HEK293 (cell line): ENCODE results near the gene NOS1AP.

Source experiments
- GFI1B ChIP-seq: fragments of 450-650 bp; formaldehyde crosslinking; IDR thresholded peaks from 2 replicates; pipeline ENCODE4 v1.5.1; 2016; ENCODE audit warnings: missing biosample characterization, missing genetic modification characterization
- GLI2 ChIP-seq: fragments of 450-650 bp; formaldehyde crosslinking; IDR thresholded peaks from 2 replicates; pipeline ENCODE4; 2017; ENCODE audit warnings: missing biosample characterization, missing genetic modification characterization, low read depth, borderline replicate concordance
- KLF10 ChIP-seq: fragments of 450-650 bp; IDR thresholded peaks from 2 replicates; pipeline ENCODE4 v1.5.1; 2018; ENCODE audit warnings: missing biosample characterization, mild to moderate bottlenecking, missing genetic modification characterization
- MYNN ChIP-seq: fragments of 450-650 bp; formaldehyde crosslinking; IDR thresholded peaks from 2 replicates; pipeline ENCODE4 v1.5.1; 2016; ENCODE audit warnings: missing biosample characterization, missing genetic modification characterization, borderline replicate concordance
- MZF1 ChIP-seq: fragments of 450-650 bp; formaldehyde crosslinking; IDR thresholded peaks from 2 replicates; pipeline ENCODE4 v1.5.1; 2017; ENCODE audit warnings: missing biosample characterization, missing genetic modification characterization, borderline replicate concordance
- PRDM1 ChIP-seq: fragments of 450-650 bp; formaldehyde crosslinking; IDR thresholded peaks from 2 replicates; pipeline ENCODE4; 2016; ENCODE audit warnings: missing biosample characterization, missing genetic modification characterization
- SCRT2 ChIP-seq: fragments of 450-650 bp; formaldehyde crosslinking; IDR thresholded peaks from 2 replicates; pipeline ENCODE4 v1.5.1; 2016; ENCODE audit warnings: missing biosample characterization, missing genetic modification characterization
- SP7 ChIP-seq: fragments of 450-650 bp; formaldehyde crosslinking; IDR thresholded peaks from 2 replicates; pipeline ENCODE4 v1.5.1; 2016; ENCODE audit warnings: missing biosample characterization, missing genetic modification characterization
- TCF7L2 ChIP-seq: IDR thresholded peaks from 2 replicates; pipeline ENCODE4 v1.6.1; 2011; ENCODE audit warnings: low read depth, mild to moderate bottlenecking, inconsistent platforms, low read length, moderate library complexity, borderline replicate concordance
- YY2 ChIP-seq: fragments of 450-650 bp; formaldehyde crosslinking; IDR thresholded peaks from 2 replicates; pipeline ENCODE4 v1.5.1; 2016; ENCODE audit warnings: missing biosample characterization, missing genetic modification characterization
- ZFHX2 ChIP-seq: fragments of 450-650 bp; formaldehyde crosslinking; conservative IDR thresholded peaks from 2 replicates; pipeline ENCODE4 v1.5.1; 2016; ENCODE audit warnings: missing biosample characterization, missing genetic modification characterization
- ZNF10 ChIP-seq: fragments of 450-650 bp; formaldehyde crosslinking; IDR thresholded peaks from 2 replicates; pipeline ENCODE4 v1.5.1; 2017; ENCODE audit warnings: missing biosample characterization, missing genetic modification characterization
- ZNF175 ChIP-seq: fragments of 450-650 bp; formaldehyde crosslinking; IDR thresholded peaks from 2 replicates; pipeline ENCODE4 v1.5.1; 2016; ENCODE audit warnings: missing biosample characterization, missing genetic modification characterization
- ZNF214 ChIP-seq: fragments of 450-650 bp; formaldehyde crosslinking; IDR thresholded peaks from 2 replicates; pipeline ENCODE4 v1.5.1; 2017; ENCODE audit warnings: missing biosample characterization, mild to moderate bottlenecking, missing genetic modification characterization, borderline replicate concordance
- ZNF23 ChIP-seq: fragments of 450-650 bp; formaldehyde crosslinking; IDR thresholded peaks from 2 replicates; pipeline ENCODE4 v1.5.1; 2016; ENCODE audit warnings: missing biosample characterization, missing genetic modification characterization, borderline replicate concordance
- ZNF248 ChIP-seq: fragments of 450-650 bp; formaldehyde crosslinking; IDR thresholded peaks from 2 replicates; pipeline ENCODE4 v1.5.1; 2017; ENCODE audit warnings: missing biosample characterization, missing genetic modification characterization
- ZNF274 ChIP-seq, 2 experiments: fragments of 200-500 bp in 1 of 2; fragments of 450-650 bp in 1 of 2; sonication (Bioruptor generic) in 1 of 2; formaldehyde crosslinking in 1 of 2; IDR thresholded peaks; 2 replicates each; pipeline versions ENCODE4 v1.5.1 to v1.6.1; 2014 to 2016; ENCODE audit warnings: borderline replicate concordance in 1 of 2, inconsistent platforms in 1 of 2, low read length in 1 of 2, missing biosample characterization in 1 of 2, missing genetic modification characterization in 1 of 2
- ZNF37A ChIP-seq: fragments of 450-650 bp; IDR thresholded peaks from 2 replicates; pipeline ENCODE4 v1.5.1; 2018; ENCODE audit warnings: missing biosample characterization, missing genetic modification characterization
- ZNF404 ChIP-seq: fragments of 450-650 bp; formaldehyde crosslinking; IDR thresholded peaks from 2 replicates; pipeline ENCODE4 v1.5.1; 2017; ENCODE audit warnings: missing biosample characterization, missing genetic modification characterization
- ZNF423 ChIP-seq: fragments of 450-650 bp; formaldehyde crosslinking; IDR thresholded peaks from 2 replicates; pipeline ENCODE4 v1.5.1; 2016; ENCODE audit warnings: missing biosample characterization, missing genetic modification characterization
- ZNF426 ChIP-seq: fragments of 450-650 bp; formaldehyde crosslinking; IDR thresholded peaks from 2 replicates; pipeline ENCODE4 v1.5.1; 2017; ENCODE audit warnings: missing biosample characterization, missing genetic modification characterization, mild to moderate bottlenecking, inconsistent platforms, moderate library complexity
- ZNF48 ChIP-seq: fragments of 450-650 bp; formaldehyde crosslinking; IDR thresholded peaks from 2 replicates; pipeline ENCODE4 v1.5.1; 2016; ENCODE audit warnings: missing biosample characterization, missing genetic modification characterization
- ZNF501 ChIP-seq: fragments of 450-650 bp; formaldehyde crosslinking; IDR thresholded peaks from 2 replicates; pipeline ENCODE4 v1.5.1; 2016; ENCODE audit warnings: missing biosample characterization, missing genetic modification characterization
- ZNF510 ChIP-seq: fragments of 450-650 bp; formaldehyde crosslinking; IDR thresholded peaks from 2 replicates; pipeline ENCODE4 v1.5.1; 2018; ENCODE audit warnings: mild to moderate bottlenecking, missing genetic modification characterization, missing biosample characterization; ENCODE audit not compliant: insufficient replicate concordance
- ZNF521 ChIP-seq: fragments of 450-650 bp; formaldehyde crosslinking; IDR thresholded peaks from 2 replicates; pipeline ENCODE4 v1.5.1; 2017; ENCODE audit warnings: missing biosample characterization, mild to moderate bottlenecking, missing genetic modification characterization
- ZNF544 ChIP-seq: fragments of 450-650 bp; formaldehyde crosslinking; IDR thresholded peaks from 2 replicates; pipeline ENCODE4 v1.5.0; 2017; ENCODE audit warnings: missing biosample characterization, missing genetic modification characterization
- ZNF560 ChIP-seq: fragments of 450-650 bp; formaldehyde crosslinking; IDR thresholded peaks from 2 replicates; pipeline ENCODE4 v1.5.1; 2017; ENCODE audit warnings: missing biosample characterization, missing genetic modification characterization, borderline replicate concordance
- ZNF585B ChIP-seq: fragments of 450-650 bp; formaldehyde crosslinking; IDR thresholded peaks from 2 replicates; pipeline ENCODE4 v1.5.1; 2016; ENCODE audit warnings: missing biosample characterization, missing genetic modification characterization
- ZNF621 ChIP-seq: fragments of 450-650 bp; formaldehyde crosslinking; IDR thresholded peaks from 2 replicates; pipeline ENCODE4 v1.5.1; 2017; ENCODE audit warnings: missing biosample characterization, missing genetic modification characterization
- ZNF629 ChIP-seq: fragments of 450-650 bp; formaldehyde crosslinking; IDR thresholded peaks from 2 replicates; pipeline ENCODE4 v1.5.1; 2017; ENCODE audit warnings: missing biosample characterization, missing genetic modification characterization
- ZNF658 ChIP-seq: fragments of 450-650 bp; formaldehyde crosslinking; IDR thresholded peaks from 2 replicates; pipeline ENCODE4; 2016; ENCODE audit warnings: missing biosample characterization, missing genetic modification characterization
- ZNF785 ChIP-seq: fragments of 450-650 bp; formaldehyde crosslinking; IDR thresholded peaks from 2 replicates; pipeline ENCODE4 v1.5.1; 2016; ENCODE audit warnings: missing biosample characterization, missing genetic modification characterization
- ZNF791 ChIP-seq: fragments of 450-650 bp; formaldehyde crosslinking; IDR thresholded peaks from 2 replicates; pipeline ENCODE4 v1.5.1; 2016; ENCODE audit warnings: missing biosample characterization, missing genetic modification characterization
- TF ChIP-seq, protein P1 (sequence below): fragments of 450-650 bp; formaldehyde crosslinking; IDR thresholded peaks from 2 replicates; pipeline ENCODE4 v1.5.0; 2017; ENCODE audit warnings: missing biosample characterization, missing genetic modification characterization, borderline replicate concordance
- TF ChIP-seq, protein P2 (sequence below): fragments of 450-650 bp; formaldehyde crosslinking; IDR thresholded peaks from 2 replicates; pipeline ENCODE4 v1.5.1; 2017; ENCODE audit warnings: missing biosample characterization, mild to moderate bottlenecking, missing genetic modification characterization, moderate library complexity
- TF ChIP-seq, protein P3 (sequence below): fragments of 450-650 bp; formaldehyde crosslinking; IDR thresholded peaks from 2 replicates; pipeline ENCODE4 v1.5.1; 2016; ENCODE audit warnings: missing biosample characterization, missing genetic modification characterization, borderline replicate concordance
- TF ChIP-seq, protein P4 (sequence below): IDR thresholded peaks from 2 replicates; pipeline ENCODE4 v1.6.1; 2011; ENCODE audit warnings: mild to moderate bottlenecking, low read depth, low read length, borderline replicate concordance

The NOS1AP gene

DNA sequence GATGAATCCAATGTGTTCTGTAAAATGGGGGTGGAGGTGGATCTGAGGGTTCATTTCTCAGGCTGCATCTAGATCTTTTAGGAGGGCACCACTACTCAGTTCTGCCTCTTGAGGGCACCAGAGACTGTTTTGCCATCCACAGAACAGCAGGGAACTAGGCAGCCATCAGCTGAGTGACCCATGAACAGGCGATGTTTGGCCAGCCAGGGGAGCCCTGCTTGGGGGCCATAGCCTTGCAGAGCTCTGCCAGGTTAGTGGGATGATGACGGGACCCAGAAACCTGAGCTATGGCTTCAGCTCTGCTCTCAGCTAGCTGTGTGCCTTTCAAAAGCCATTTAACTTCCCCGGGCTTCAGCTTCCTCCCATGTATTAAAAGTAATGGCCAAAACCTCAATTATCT is 13.4 kb upstream of the NOS1AP start (continued):
- TF ChIP-seq ZNF274 (IDR thresholded peaks at IDR 0.05; ENCODE audit: low read length) (no peak), ZNF274 (tag by site-specific recombination; IDR thresholded peaks at IDR 0.05; ENCODE audit: borderline replicate concordance) (no peak), ZNF37A (tag by site-specific recombination) (no peak), ZNF510 (tag by site-specific recombination) (no peak), ZNF248 (tag by site-specific recombination) (no peak), MZF1 (tag by site-specific recombination) (no peak), ZNF521 (tag by site-specific recombination) (no peak), ZNF544 (no peak), ZNF501 (tag by site-specific recombination) (0 out of 2 replicates have a peak, but pooled peaks have one; percentile 28), ZNF621 (tag by site-specific recombination) (no peak), ZNF423 (tag by site-specific recombination) (no peak), TCF7L2 (no peak), ZNF560 (tag by site-specific recombination) (no peak), ZNF10 (tag by site-specific recombination) (peak; percentile 44; the same call in 1 of the 2 replicates), ZNF175 (tag by site-specific recombination) (no peak), ZFHX2 (tag by site-specific recombination) (no peak), ZNF785 (tag by site-specific recombination) (no peak), SCRT2 (tag by site-specific recombination) (no peak), ZNF658 (tag by site-specific recombination) (no peak), YY2 (0 out of 2 replicates have a peak, but pooled peaks have one; percentile 17), ZNF426 (tag by site-specific recombination) (no peak), MYNN (no peak), ZNF214 (tag by site-specific recombination) (no peak), PRDM1 (tag by site-specific recombination) (no peak), ZNF23 (no peak), ZNF48 (no peak), SP7 (tag by site-specific recombination) (no peak), GLI2 (tag by site-specific recombination) (no peak), ZNF791 (tag by site-specific recombination) (no peak), ZNF585B (tag by site-specific recombination) (no peak), GFI1B (tag by site-specific recombination) (no peak), ZNF629 (tag by site-specific recombination) (no peak), KLF10 (no peak), ZNF404 (tag by site-specific recombination) (no peak)
- TF ChIP-seq, protein P1, sequence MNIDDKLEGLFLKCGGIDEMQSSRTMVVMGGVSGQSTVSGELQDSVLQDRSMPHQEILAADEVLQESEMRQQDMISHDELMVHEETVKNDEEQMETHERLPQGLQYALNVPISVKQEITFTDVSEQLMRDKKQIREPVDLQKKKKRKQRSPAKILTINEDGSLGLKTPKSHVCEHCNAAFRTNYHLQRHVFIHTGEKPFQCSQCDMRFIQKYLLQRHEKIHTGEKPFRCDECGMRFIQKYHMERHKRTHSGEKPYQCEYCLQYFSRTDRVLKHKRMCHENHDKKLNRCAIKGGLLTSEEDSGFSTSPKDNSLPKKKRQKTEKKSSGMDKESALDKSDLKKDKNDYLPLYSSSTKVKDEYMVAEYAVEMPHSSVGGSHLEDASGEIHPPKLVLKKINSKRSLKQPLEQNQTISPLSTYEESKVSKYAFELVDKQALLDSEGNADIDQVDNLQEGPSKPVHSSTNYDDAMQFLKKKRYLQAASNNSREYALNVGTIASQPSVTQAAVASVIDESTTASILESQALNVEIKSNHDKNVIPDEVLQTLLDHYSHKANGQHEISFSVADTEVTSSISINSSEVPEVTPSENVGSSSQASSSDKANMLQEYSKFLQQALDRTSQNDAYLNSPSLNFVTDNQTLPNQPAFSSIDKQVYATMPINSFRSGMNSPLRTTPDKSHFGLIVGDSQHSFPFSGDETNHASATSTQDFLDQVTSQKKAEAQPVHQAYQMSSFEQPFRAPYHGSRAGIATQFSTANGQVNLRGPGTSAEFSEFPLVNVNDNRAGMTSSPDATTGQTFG, result no peak
- TF ChIP-seq, protein P2, sequence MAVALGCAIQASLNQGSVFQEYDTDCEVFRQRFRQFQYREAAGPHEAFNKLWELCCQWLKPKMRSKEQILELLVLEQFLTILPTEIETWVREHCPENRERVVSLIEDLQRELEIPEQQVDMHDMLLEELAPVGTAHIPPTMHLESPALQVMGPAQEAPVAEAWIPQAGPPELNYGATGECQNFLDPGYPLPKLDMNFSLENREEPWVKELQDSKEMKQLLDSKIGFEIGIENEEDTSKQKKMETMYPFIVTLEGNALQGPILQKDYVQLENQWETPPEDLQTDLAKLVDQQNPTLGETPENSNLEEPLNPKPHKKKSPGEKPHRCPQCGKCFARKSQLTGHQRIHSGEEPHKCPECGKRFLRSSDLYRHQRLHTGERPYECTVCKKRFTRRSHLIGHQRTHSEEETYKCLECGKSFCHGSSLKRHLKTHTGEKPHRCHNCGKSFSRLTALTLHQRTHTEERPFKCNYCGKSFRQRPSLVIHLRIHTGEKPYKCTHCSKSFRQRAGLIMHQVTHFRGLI (tag by site-specific recombination), result no peak
- TF ChIP-seq, protein P3, sequence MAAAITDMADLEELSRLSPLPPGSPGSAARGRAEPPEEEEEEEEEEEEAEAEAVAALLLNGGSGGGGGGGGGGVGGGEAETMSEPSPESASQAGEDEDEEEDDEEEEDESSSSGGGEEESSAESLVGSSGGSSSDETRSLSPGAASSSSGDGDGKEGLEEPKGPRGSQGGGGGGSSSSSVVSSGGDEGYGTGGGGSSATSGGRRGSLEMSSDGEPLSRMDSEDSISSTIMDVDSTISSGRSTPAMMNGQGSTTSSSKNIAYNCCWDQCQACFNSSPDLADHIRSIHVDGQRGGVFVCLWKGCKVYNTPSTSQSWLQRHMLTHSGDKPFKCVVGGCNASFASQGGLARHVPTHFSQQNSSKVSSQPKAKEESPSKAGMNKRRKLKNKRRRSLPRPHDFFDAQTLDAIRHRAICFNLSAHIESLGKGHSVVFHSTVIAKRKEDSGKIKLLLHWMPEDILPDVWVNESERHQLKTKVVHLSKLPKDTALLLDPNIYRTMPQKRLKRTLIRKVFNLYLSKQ (tag by site-specific recombination), result no peak
- TF ChIP-seq, protein P4, sequence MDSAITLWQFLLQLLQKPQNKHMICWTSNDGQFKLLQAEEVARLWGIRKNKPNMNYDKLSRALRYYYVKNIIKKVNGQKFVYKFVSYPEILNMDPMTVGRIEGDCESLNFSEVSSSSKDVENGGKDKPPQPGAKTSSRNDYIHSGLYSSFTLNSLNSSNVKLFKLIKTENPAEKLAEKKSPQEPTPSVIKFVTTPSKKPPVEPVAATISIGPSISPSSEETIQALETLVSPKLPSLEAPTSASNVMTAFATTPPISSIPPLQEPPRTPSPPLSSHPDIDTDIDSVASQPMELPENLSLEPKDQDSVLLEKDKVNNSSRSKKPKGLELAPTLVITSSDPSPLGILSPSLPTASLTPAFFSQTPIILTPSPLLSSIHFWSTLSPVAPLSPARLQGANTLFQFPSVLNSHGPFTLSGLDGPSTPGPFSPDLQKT, result no peak
